B cell (primary cell): ENCODE data around the gene CNTNAP2.

ENCODE experiments used
- EZH2 ChIP-seq: IDR thresholded peaks from 2 replicates; pipeline ENCODE4 v1.6.1; 2012; ENCODE audit warnings: borderline replicate concordance, low read depth, mild to moderate bottlenecking, moderate library complexity, low read length; ENCODE audit not compliant: insufficient read depth, poor library complexity, severe bottlenecking
- TF ChIP-seq, protein P1 (sequence below): fragments of 200-600 bp; IDR thresholded peaks from one replicate; pipeline ENCODE4 v1.8.0; 2022; ENCODE audit warnings: antibody characterized with exemption, mild to moderate bottlenecking

DNA sequence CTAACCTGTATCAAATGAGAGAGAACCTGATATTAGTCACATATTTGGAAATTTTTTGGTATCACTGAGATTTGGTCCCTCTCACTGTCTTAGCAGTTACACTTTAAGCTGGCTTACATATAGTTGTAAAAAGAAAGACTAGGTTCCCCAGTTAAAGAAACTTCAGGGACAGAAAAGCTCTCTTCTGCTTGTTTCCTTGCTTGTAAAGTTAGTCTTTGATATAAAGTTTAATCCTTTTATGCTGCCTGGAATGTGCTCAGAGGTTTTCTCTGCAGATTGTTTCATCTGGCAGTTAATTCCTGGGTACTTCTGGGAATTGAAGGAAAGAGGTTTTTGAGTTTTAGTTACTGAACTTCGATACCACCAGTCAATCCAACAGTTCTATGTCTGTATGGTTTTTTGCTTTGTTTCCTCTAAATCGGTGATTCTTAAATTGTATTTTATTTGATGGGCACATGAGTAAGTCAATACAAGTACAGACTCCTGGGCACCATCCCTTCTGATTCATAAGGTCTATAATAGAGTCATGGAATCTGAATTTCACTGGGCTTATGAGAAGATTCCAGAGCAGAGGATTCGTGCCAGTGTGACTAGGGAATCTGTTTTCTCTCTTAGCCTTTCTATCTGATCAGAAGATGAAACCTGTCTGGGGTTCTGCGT is 1393.1 kb downstream of the CNTNAP2 start:
- TF ChIP-seq, protein P1, sequence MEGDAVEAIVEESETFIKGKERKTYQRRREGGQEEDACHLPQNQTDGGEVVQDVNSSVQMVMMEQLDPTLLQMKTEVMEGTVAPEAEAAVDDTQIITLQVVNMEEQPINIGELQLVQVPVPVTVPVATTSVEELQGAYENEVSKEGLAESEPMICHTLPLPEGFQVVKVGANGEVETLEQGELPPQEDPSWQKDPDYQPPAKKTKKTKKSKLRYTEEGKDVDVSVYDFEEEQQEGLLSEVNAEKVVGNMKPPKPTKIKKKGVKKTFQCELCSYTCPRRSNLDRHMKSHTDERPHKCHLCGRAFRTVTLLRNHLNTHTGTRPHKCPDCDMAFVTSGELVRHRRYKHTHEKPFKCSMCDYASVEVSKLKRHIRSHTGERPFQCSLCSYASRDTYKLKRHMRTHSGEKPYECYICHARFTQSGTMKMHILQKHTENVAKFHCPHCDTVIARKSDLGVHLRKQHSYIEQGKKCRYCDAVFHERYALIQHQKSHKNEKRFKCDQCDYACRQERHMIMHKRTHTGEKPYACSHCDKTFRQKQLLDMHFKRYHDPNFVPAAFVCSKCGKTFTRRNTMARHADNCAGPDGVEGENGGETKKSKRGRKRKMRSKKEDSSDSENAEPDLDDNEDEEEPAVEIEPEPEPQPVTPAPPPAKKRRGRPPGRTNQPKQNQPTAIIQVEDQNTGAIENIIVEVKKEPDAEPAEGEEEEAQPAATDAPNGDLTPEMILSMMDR = no peak
- no peak for TF ChIP-seq EZH2
